ENCODE results near the gene ANAPC15. TPM values are rescaled to one million over a fixed set of nuclear protein-coding genes. Genes with fewer than 3 reads are reported as not detected.

The ANAPC15 gene
- total and polyA plus RNA-seq, 9 of the 15 experiments (the other 6 are each of a cell fraction or from before 2014, with no cell fraction given) = 53.0 to 254 (median 75.7) TPM

- no peaks in the 10 kb centered on the region for H4K20me1 ChIP-seq (replicated peaks; ENCODE audit: control insufficient read depth, insufficient read depth, low read length)
- no peaks in the 10 kb centered on the region for H3K9me3 ChIP-seq (replicated peaks; ENCODE audit: control insufficient read depth, insufficient read depth, low read depth, low read length)
- H3K4me3 ChIP-seq = no peak overlapping the region
- CTCF ChIA-PET (ENCODE audit: low intra/inter-chr PET ratio) = no interaction called here
- ATAC-seq = no peak
- no peaks in the 10 kb centered on the region for H3K36me3 ChIP-seq (ENCODE audit: control insufficient read depth, insufficient read depth, low read length)
- no peak for TF ChIP-seq HCFC1 (IDR thresholded peaks at IDR 0.05; ENCODE audit: low read depth, low read length)
- no peak for TF ChIP-seq SIX5 (IDR thresholded peaks at IDR 0.05; ENCODE audit: borderline replicate concordance in 1 of 2, insufficient read depth in 1 of 2, low read depth in 1 of 2, low read length in 2 of 2)
- no peak for TF ChIP-seq CHD7 (IDR thresholded peaks at IDR 0.05; ENCODE audit: low read depth, low read length)
- POLR2A ChIA-PET = interaction anchor here (1.1 to 2.0 kb wide), 3 partner anchors 10 to 12 kb away, joined by 3 to 7 read pairs (median 3); no protein-coding TSS in a partner anchor
- intact Hi-C loops (cut with micrococcal nuclease) = no loop called here
- no peaks in the 10 kb centered on the region for H3K79me2 ChIP-seq (ENCODE audit: control insufficient read depth, insufficient read depth, low read length)
- peaks cover 0 to 6% of the 10 kb centered on the region in 2 experiments; a peak in 3 of 5 replicates for H3K4me1 ChIP-seq (replicated peaks in 1 of 2; ENCODE audit: control insufficient read depth in 2 of 2, insufficient read depth in 2 of 2, low read length in 2 of 2)
- FAIRE-seq = no peak
- no peak overlapping the region for H2AFZ ChIP-seq (ENCODE audit: low read depth, low read length)
- 70% methylated on average over 11 of the region's 14 CpGs for WGBS (ENCODE audit: insufficient coverage, low coverage, missing lambda C conversion rate)
- no TSS peak for BruUV-seq (replicated peaks)
- H3K4me2 ChIP-seq (ENCODE audit: insufficient read depth, low read length) = no peak overlapping the region
- in situ Hi-C loops (cut with MboI) = no loop called here
- H3K9me1 ChIP-seq (ENCODE audit: control insufficient read depth, insufficient read depth, low read length) = no peaks in the 10 kb centered on the region
- H3K27me3 ChIP-seq (ENCODE audit: control insufficient read depth in 2 of 2, insufficient read depth in 2 of 2, low read length in 2 of 2) = no peaks in the 10 kb centered on the region
- DNase-seq (ENCODE audit: extremely low read depth in 1 of 4, low spot score in 3 of 4) = no peak
- H3K9ac ChIP-seq (ENCODE audit: insufficient read depth in 1 of 2, low read depth in 2 of 2, low read length in 2 of 2) = no peak overlapping the region
- H3K27ac ChIP-seq (ENCODE audit: extremely low read depth, low read depth, low read length) = no peak overlapping the region
These were observed 23.6 kb upstream of the ANAPC15 start for GRCh38 chr11:72135891-72136683.
